ENCODE measurements around the gene FAM200B. TPM values are rescaled to one million over a fixed set of nuclear protein-coding genes. Genes with fewer than 3 reads are reported as not detected.
A peak's percentile ranks its signal among the peaks of the same experiment; 100 is the strongest.

The FAM200B gene
- total RNA-seq, 1 experiment from 2014 or later: 22.6 TPM

DNA sequence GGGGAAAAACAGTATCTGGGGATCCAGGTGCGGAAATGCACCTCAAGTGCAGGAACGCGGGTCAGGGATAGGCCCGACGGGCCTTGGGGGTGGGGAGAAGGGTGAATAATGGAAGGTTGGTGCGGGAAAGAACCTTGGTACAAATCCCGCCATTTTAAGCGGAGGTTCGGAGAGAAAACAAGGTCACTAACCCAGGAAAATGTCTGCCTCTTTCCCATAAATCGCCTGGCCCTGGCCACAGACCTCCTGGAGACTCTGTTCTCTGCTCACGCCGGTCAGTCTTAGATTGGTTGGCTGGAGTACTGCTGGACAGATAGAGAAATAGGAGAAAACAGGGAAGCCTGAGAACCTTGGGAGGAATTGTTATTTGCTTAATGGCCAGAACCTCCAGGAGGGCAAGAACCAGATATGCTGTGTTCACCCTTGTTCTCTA, 25.6 kb upstream of the FAM200B start:
- Mint-ChIP-seq H3K36me3 (ENCODE audit: insufficient read depth, unreplicated experiment) (peaks cover 34% of the 10 kb centered on the region), H3K4me1 (ENCODE audit: low read depth, unreplicated experiment) (peaks cover 9% of the 10 kb centered on the region), H3K27ac (ENCODE audit: unreplicated experiment) (peak overlapping the region; percentile 97), H3K4me3 (ENCODE audit: low read depth, unreplicated experiment) (peak overlapping the region; percentile 86), H3K9me3 (ENCODE audit: low read depth, unreplicated experiment) (no peaks in the 10 kb centered on the region), H3K27me3 (ENCODE audit: unreplicated experiment) (no peaks in the 10 kb centered on the region)
- no peak for DNase-seq
- intact Hi-C loops (cut with micrococcal nuclease; ENCODE audit: unreplicated experiment): no loop called here
- TF ChIP-seq, protein P1, sequence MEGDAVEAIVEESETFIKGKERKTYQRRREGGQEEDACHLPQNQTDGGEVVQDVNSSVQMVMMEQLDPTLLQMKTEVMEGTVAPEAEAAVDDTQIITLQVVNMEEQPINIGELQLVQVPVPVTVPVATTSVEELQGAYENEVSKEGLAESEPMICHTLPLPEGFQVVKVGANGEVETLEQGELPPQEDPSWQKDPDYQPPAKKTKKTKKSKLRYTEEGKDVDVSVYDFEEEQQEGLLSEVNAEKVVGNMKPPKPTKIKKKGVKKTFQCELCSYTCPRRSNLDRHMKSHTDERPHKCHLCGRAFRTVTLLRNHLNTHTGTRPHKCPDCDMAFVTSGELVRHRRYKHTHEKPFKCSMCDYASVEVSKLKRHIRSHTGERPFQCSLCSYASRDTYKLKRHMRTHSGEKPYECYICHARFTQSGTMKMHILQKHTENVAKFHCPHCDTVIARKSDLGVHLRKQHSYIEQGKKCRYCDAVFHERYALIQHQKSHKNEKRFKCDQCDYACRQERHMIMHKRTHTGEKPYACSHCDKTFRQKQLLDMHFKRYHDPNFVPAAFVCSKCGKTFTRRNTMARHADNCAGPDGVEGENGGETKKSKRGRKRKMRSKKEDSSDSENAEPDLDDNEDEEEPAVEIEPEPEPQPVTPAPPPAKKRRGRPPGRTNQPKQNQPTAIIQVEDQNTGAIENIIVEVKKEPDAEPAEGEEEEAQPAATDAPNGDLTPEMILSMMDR (IDR thresholded peaks at IDR 0.05; ENCODE audit: unreplicated experiment): no peak
- CTCF ChIA-PET: no interaction called here
- TSS peak; percentile 46 for BruUV-seq (replicated peaks)

DNA sequence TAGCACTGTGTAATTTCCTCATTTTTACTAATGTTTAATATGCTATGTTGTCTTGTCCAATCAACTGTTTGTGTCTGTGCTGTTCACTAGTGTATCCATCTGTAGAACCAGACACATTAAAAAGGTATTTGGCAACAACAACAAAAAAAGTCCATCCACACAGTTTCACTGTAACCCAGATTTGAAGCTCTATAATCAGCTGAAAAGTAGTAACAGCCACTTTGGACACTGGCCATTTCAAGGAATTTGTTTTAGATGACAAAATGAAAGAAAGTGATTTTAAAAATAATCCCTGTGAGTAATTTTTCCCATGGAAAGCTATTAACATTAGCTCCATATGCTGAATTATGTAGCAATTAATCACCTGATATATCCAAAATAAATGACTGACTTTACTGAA, 24.3 kb upstream of the FAM200B start:
- H3K36me3 Mint-ChIP-seq (ENCODE audit: insufficient read depth, unreplicated experiment): peaks cover 34% of the 10 kb centered on the region
- no peak overlapping the region for H3K27ac Mint-ChIP-seq (ENCODE audit: unreplicated experiment)
- H3K4me1 Mint-ChIP-seq (ENCODE audit: low read depth, unreplicated experiment): no peaks in the 10 kb centered on the region
- TF ChIP-seq, protein P1 (IDR thresholded peaks at IDR 0.05; ENCODE audit: unreplicated experiment): no peak
- DNase-seq: no peak
- CTCF ChIA-PET: interaction anchor here (1.5 kb wide), 1 partner anchor 19 kb away, joined by 4 read pairs; no protein-coding TSS in a partner anchor
- no peak overlapping the region for H3K4me3 Mint-ChIP-seq (ENCODE audit: low read depth, unreplicated experiment)
- no peaks in the 10 kb centered on the region for H3K27me3 Mint-ChIP-seq (ENCODE audit: unreplicated experiment)
- no peaks in the 10 kb centered on the region for H3K9me3 Mint-ChIP-seq (ENCODE audit: low read depth, unreplicated experiment)
- no TSS peak for BruUV-seq (replicated peaks)
- intact Hi-C loops (cut with micrococcal nuclease; ENCODE audit: unreplicated experiment): no loop called here

DNA sequence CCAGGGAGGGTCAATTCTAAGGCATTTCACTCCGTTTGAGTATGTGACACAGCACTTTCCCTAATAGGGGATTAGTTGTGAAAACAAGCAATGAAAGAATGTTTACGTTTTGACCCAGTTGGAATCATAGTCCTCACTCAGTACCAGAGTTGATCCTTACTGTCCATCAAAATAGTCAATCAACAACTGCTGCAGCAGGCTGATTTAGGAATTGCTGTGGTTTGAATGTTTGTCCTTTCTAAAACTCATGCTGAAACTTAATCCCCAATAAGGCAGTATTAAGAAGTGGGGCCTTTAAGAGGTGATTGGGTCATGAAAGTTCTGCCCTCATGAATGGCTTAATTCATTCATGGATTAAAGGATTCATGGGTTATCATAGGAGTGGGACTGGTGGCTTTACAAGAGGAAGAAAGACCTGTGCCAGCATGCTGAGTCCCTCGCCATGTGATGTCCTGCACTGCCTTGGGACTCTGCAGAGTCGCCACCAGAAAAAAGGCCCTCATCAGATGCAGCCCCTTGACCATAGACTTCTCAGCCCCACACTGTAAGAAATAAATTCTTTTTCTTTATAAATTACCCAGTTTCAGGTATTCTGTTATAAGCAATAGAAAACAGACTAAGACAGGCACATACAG, 23.4 kb upstream of the FAM200B start:
- CTCF ChIA-PET: interaction anchor here (1.5 kb wide), 1 partner anchor 18 kb away, joined by 4 read pairs; no protein-coding TSS in a partner anchor
- BruUV-seq (replicated peaks): no TSS peak
- peaks cover 31% of the 10 kb centered on the region for H3K36me3 Mint-ChIP-seq (ENCODE audit: insufficient read depth, unreplicated experiment)
- no peaks in the 10 kb centered on the region for H3K4me1 Mint-ChIP-seq (ENCODE audit: low read depth, unreplicated experiment)
- TF ChIP-seq, protein P1 (IDR thresholded peaks at IDR 0.05; ENCODE audit: unreplicated experiment): no peak
- intact Hi-C loops (cut with micrococcal nuclease; ENCODE audit: unreplicated experiment): no loop called here
- H3K27ac Mint-ChIP-seq (ENCODE audit: unreplicated experiment): no peak overlapping the region
- no peaks in the 10 kb centered on the region for H3K9me3 Mint-ChIP-seq (ENCODE audit: low read depth, unreplicated experiment)
- no peak overlapping the region for H3K4me3 Mint-ChIP-seq (ENCODE audit: low read depth, unreplicated experiment)
- H3K27me3 Mint-ChIP-seq (ENCODE audit: unreplicated experiment): no peaks in the 10 kb centered on the region
- DNase-seq: no peak

DNA sequence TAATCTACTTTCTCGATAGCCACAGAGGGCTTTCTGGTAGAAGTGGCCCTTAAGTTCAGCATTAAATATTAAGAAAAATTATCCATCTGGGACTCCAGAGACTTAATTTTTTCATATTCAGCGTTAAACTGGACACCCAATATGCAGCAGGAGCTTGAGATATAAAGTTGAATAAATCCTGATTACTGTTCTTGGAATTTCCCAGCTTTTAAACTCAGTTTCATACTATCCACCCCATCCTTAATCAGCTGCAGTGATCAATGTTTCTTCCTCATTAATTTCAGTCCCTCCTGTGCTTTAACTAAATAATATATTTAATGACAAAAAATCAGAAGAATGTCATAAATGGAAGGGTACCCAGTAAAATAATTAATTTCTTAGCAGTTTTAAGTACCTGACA, 22.8 kb upstream of the FAM200B start:
- Mint-ChIP-seq H3K4me3 (ENCODE audit: low read depth, unreplicated experiment) (no peak overlapping the region), H3K4me1 (ENCODE audit: low read depth, unreplicated experiment) (no peaks in the 10 kb centered on the region), H3K36me3 (ENCODE audit: insufficient read depth, unreplicated experiment) (peaks cover 25% of the 10 kb centered on the region), H3K9me3 (ENCODE audit: low read depth, unreplicated experiment) (no peaks in the 10 kb centered on the region), H3K27me3 (ENCODE audit: unreplicated experiment) (no peaks in the 10 kb centered on the region), H3K27ac (ENCODE audit: unreplicated experiment) (no peak overlapping the region)
- intact Hi-C loops (cut with micrococcal nuclease; ENCODE audit: unreplicated experiment): no loop called here
- TF ChIP-seq, protein P1 (IDR thresholded peaks at IDR 0.05; ENCODE audit: unreplicated experiment): no peak
- BruUV-seq (replicated peaks): no TSS peak
- CTCF ChIA-PET: no interaction called here
- DNase-seq: no peak

Data from Calu3 (cell line).